WTC11 (cell line): ENCODE data around the gene CDK6. TPM values are rescaled to one million over a fixed set of nuclear protein-coding genes. Genes with fewer than 3 reads are reported as not detected.

Experiments
- ATAC-seq: fragments of 200-7000 bp; cut with Tn5 transposase; 2 replicates; pipeline ENCODE4 v1.10.0; 2021; ENCODE audit warnings: mild to moderate bottlenecking, moderate library complexity
- CTCF ChIA-PET: fragments of 300-600 bp; sonication (Branson Sonifier 250); formaldehyde crosslinking; loops from one replicate; lab custom pipeline; 2021; ENCODE audit warnings: antibody characterized with exemption; lab: Charles Lee
- POLR2A ChIA-PET: fragments of 350-600 bp; sonication (Branson Sonifier 250); formaldehyde crosslinking; loops from one replicate; lab custom pipeline; 2021; ENCODE audit warnings: antibody characterized with exemption; lab: Charles Lee
- DNase-seq: peaks from one replicate; pipeline ENCODE4 v3.0.0; 2021; ENCODE audit warnings: low spot score
- H3K27ac Mint-ChIP-seq: 2 replicates; pipeline ENCODE4 v1.8.0; 2021; ENCODE audit warnings: mixed read lengths
- H3K27me3 Mint-ChIP-seq: 2 replicates; pipeline ENCODE4 v1.8.0; 2021; ENCODE audit warnings: low read depth, mild to moderate bottlenecking, moderate library complexity, mixed read lengths
- H3K36me3 Mint-ChIP-seq: 2 replicates; pipeline ENCODE4 v1.8.0; 2021; ENCODE audit warnings: mixed read lengths
- H3K4me1 Mint-ChIP-seq: 2 replicates; pipeline ENCODE4 v1.8.0; 2022; ENCODE audit warnings: mixed read lengths
- H3K4me3 Mint-ChIP-seq: 2 replicates; pipeline ENCODE4 v1.8.0; 2021; ENCODE audit warnings: mild to moderate bottlenecking, moderate library complexity, mixed read lengths
- H3K9me3 Mint-ChIP-seq: 2 replicates; pipeline ENCODE4 v1.8.0; 2021; ENCODE audit warnings: mixed read lengths
- CBFB ChIP-seq: sonication (generic); formaldehyde crosslinking; IDR thresholded peaks from 2 replicates; pipeline ENCODE4 v1.8.1; 2022; ENCODE audit warnings: mild to moderate bottlenecking, low read depth, missing genetic modification reagents
- CREB1 ChIP-seq: sonication (generic); formaldehyde crosslinking; IDR thresholded peaks from 2 replicates; pipeline ENCODE4 v1.8.0; 2023; ENCODE audit warnings: mild to moderate bottlenecking, missing genetic modification reagents
- ETV6 ChIP-seq: sonication (generic); formaldehyde crosslinking; IDR thresholded peaks from 2 replicates; pipeline ENCODE4 v1.8.1; 2022; ENCODE audit warnings: mild to moderate bottlenecking, missing genetic modification reagents
- FOXK1 ChIP-seq: sonication (generic); formaldehyde crosslinking; IDR thresholded peaks from 2 replicates; pipeline ENCODE4 v1.8.0; 2022; ENCODE audit warnings: mild to moderate bottlenecking, moderate library complexity, missing genetic modification reagents
- GABPB1 ChIP-seq: sonication (generic); formaldehyde crosslinking; IDR thresholded peaks from 2 replicates; pipeline ENCODE4 v1.8.1; 2023; ENCODE audit warnings: mild to moderate bottlenecking, missing genetic modification reagents
- KAT7 ChIP-seq: sonication (generic); formaldehyde crosslinking; IDR thresholded peaks from 2 replicates; pipeline ENCODE4 v1.8.1; 2023; ENCODE audit warnings: missing genetic modification reagents, mild to moderate bottlenecking, borderline replicate concordance
- NFYB ChIP-seq: sonication (generic); formaldehyde crosslinking; conservative IDR thresholded peaks from 2 replicates; pipeline ENCODE4 v1.8.0; 2022; ENCODE audit warnings: low read depth, missing genetic modification reagents
- SP1 ChIP-seq: sonication (generic); formaldehyde crosslinking; conservative IDR thresholded peaks from 2 replicates; pipeline ENCODE4 v1.8.1; 2022; ENCODE audit warnings: missing genetic modification reagents
- TP53 ChIP-seq: sonication (generic); formaldehyde crosslinking; IDR thresholded peaks from 2 replicates; pipeline ENCODE4 v1.8.1; 2023; ENCODE audit warnings: mild to moderate bottlenecking, missing genetic modification reagents
- ZBTB21 ChIP-seq: sonication (generic); formaldehyde crosslinking; IDR thresholded peaks from 2 replicates; pipeline ENCODE4 v1.8.1; 2023; ENCODE audit warnings: mild to moderate bottlenecking, missing genetic modification reagents, borderline replicate concordance
- ZNF121 ChIP-seq: sonication (generic); formaldehyde crosslinking; IDR thresholded peaks from 2 replicates; pipeline ENCODE4 v1.8.0; 2023; ENCODE audit warnings: missing genetic modification reagents
- ZNF138 ChIP-seq: sonication (generic); formaldehyde crosslinking; conservative IDR thresholded peaks from 2 replicates; pipeline ENCODE4 v1.8.1; 2022; ENCODE audit warnings: mild to moderate bottlenecking, moderate library complexity, missing genetic modification reagents
- ZNF232 ChIP-seq: sonication (generic); formaldehyde crosslinking; IDR thresholded peaks from 2 replicates; pipeline ENCODE4 v1.8.0; 2022; ENCODE audit warnings: mild to moderate bottlenecking, missing genetic modification reagents
- total RNA-seq: library from RNA; stranded (reverse); gene quantifications from 3 replicates; pipeline ENCODE4 v1.2.3, GENCODE V29; 2021
- TF ChIP-seq, protein P1 (sequence below): sonication (generic); formaldehyde crosslinking; IDR thresholded peaks from 2 replicates; pipeline ENCODE4 v1.8.0; 2023; ENCODE audit warnings: missing genetic modification reagents, mild to moderate bottlenecking, borderline replicate concordance
- TF ChIP-seq, protein P2 (sequence below): sonication (generic); formaldehyde crosslinking; IDR thresholded peaks from 2 replicates; pipeline ENCODE4 v1.8.1; 2023; ENCODE audit warnings: mild to moderate bottlenecking, missing genetic modification reagents, borderline replicate concordance
- TF ChIP-seq, protein P3 (sequence below): fragments of 250-450 bp; sonication (Bioruptor Pico); IDR thresholded peaks from 2 replicates; pipeline ENCODE4 v1.9.0; 2021; ENCODE audit warnings: moderate library complexity, mild to moderate bottlenecking, inconsistent platforms, borderline replicate concordance
- TF ChIP-seq, protein P4 (sequence below): sonication (generic); formaldehyde crosslinking; IDR thresholded peaks from 2 replicates; pipeline ENCODE4 v1.8.0; 2022; ENCODE audit warnings: mild to moderate bottlenecking, missing genetic modification reagents
- TF ChIP-seq, protein P5 (sequence below): fragments of 250-450 bp; sonication (Bioruptor Pico); IDR thresholded peaks from 2 replicates; pipeline ENCODE4 v2.1.2; 2022; ENCODE audit warnings: mild to moderate bottlenecking, moderate library complexity
- TF ChIP-seq, protein P6 (sequence below): sonication (generic); formaldehyde crosslinking; IDR thresholded peaks from 2 replicates; pipeline ENCODE4 v1.8.1; 2023; ENCODE audit warnings: mild to moderate bottlenecking, missing genetic modification reagents, moderate library complexity
- TF ChIP-seq, protein P7 (sequence below): sonication (generic); formaldehyde crosslinking; IDR thresholded peaks from 2 replicates; pipeline ENCODE4 v1.8.0; 2022; ENCODE audit warnings: mild to moderate bottlenecking, missing genetic modification reagents
- TF ChIP-seq, protein P8 (sequence below): fragments of 200-600 bp; IDR thresholded peaks from 2 replicates; pipeline ENCODE4 v1.8.0; 2022; ENCODE audit warnings: antibody characterized with exemption

Gene CDK6
- total RNA-seq, 1 experiment from 2014 or later = 47.2 TPM

DNA sequence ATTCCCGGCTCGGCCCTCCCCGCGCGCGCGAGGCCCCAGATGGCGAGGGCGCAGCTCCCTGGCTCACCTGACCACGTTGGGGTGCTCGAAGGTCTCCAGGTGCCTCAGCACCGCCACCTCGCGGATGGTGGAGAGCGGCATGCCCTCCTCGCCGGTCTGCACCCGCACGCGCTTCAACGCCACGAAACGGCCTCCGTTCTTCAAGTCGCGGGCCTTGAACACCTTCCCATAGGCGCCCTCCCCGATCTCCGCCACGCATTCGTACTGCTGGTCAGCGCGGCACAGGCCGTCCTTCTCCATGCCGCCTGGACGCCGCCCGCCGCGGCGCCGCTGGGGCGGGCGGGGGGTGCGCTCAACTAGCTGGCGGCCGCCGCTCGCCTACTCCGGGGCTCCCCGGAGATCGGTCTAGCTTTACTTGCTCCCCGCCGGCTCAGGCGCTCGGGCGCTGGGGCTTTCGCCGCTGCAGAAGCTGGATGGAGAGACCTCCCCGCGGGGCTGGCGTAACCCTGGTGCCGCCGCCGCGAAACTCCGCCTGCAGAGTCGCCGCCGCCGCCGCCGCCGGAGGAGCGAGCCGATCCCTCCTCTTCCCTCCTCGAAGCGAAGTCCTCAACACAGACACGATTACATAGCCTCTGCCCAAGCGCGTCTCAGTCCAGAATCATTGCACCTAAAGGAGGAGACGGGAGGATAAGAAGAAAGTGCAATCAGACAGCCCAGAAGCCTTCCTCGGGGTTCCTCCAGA, 3.2 kb downstream of the CDK6 start:
- Mint-ChIP-seq H3K36me3 (no peaks in the 10 kb centered on the region), H3K4me3 (peak overlapping the region; percentile 94), H3K4me1 (peaks cover 49% of the 10 kb centered on the region), H3K27ac (peak overlapping the region; percentile 59), H3K27me3 (peaks cover 20% of the 10 kb centered on the region), H3K9me3 (no peaks in the 10 kb centered on the region)
- DNase-seq (peak; percentile 92), ATAC-seq (peak; percentile 57)
- ChIA-PET POLR2A (interaction anchor here (1.0 to 1.1 kb wide), 2 partner anchors 138 to 305 kb away, joined by 3 to 4 read pairs; partner anchors contain the start of genes PEX1 and RBM48), CTCF (interaction anchor here (0.6 to 2.4 kb wide), 36 partner anchors 9 to 304 kb away, joined by 3 to 28 read pairs (median 4); partner anchors contain the start of genes FAM133B, PEX1 and RBM48)
- peak; percentile 75; the same call in 1 of the 2 replicates for TF ChIP-seq TP53
- peak; percentile 83 for TF ChIP-seq KAT7 (CRISPR knock-in tag)
- 0 out of 2 replicates have a peak, but pooled peaks have one; percentile 18 for TF ChIP-seq CREB1
- 0 out of 2 replicates have a peak, but pooled peaks have one; percentile 49 for TF ChIP-seq GABPB1 (CRISPR knock-in tag)
- TF ChIP-seq ZNF138 = no peak
- TF ChIP-seq ZNF121 (CRISPR knock-in tag) = 0 out of 2 replicates have a peak, but pooled peaks have one; percentile 22
- TF ChIP-seq, protein P1, sequence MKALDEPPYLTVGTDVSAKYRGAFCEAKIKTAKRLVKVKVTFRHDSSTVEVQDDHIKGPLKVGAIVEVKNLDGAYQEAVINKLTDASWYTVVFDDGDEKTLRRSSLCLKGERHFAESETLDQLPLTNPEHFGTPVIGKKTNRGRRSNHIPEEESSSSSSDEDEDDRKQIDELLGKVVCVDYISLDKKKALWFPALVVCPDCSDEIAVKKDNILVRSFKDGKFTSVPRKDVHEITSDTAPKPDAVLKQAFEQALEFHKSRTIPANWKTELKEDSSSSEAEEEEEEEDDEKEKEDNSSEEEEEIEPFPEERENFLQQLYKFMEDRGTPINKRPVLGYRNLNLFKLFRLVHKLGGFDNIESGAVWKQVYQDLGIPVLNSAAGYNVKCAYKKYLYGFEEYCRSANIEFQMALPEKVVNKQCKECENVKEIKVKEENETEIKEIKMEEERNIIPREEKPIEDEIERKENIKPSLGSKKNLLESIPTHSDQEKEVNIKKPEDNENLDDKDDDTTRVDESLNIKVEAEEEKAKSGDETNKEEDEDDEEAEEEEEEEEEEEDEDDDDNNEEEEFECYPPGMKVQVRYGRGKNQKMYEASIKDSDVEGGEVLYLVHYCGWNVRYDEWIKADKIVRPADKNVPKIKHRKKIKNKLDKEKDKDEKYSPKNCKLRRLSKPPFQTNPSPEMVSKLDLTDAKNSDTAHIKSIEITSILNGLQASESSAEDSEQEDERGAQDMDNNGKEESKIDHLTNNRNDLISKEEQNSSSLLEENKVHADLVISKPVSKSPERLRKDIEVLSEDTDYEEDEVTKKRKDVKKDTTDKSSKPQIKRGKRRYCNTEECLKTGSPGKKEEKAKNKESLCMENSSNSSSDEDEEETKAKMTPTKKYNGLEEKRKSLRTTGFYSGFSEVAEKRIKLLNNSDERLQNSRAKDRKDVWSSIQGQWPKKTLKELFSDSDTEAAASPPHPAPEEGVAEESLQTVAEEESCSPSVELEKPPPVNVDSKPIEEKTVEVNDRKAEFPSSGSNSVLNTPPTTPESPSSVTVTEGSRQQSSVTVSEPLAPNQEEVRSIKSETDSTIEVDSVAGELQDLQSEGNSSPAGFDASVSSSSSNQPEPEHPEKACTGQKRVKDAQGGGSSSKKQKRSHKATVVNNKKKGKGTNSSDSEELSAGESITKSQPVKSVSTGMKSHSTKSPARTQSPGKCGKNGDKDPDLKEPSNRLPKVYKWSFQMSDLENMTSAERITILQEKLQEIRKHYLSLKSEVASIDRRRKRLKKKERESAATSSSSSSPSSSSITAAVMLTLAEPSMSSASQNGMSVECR (CRISPR knock-in tag) = peak; percentile 89
- 0 out of 2 replicates have a peak, but pooled peaks have one; percentile 45 for TF ChIP-seq ZBTB21
- TF ChIP-seq, protein P2, sequence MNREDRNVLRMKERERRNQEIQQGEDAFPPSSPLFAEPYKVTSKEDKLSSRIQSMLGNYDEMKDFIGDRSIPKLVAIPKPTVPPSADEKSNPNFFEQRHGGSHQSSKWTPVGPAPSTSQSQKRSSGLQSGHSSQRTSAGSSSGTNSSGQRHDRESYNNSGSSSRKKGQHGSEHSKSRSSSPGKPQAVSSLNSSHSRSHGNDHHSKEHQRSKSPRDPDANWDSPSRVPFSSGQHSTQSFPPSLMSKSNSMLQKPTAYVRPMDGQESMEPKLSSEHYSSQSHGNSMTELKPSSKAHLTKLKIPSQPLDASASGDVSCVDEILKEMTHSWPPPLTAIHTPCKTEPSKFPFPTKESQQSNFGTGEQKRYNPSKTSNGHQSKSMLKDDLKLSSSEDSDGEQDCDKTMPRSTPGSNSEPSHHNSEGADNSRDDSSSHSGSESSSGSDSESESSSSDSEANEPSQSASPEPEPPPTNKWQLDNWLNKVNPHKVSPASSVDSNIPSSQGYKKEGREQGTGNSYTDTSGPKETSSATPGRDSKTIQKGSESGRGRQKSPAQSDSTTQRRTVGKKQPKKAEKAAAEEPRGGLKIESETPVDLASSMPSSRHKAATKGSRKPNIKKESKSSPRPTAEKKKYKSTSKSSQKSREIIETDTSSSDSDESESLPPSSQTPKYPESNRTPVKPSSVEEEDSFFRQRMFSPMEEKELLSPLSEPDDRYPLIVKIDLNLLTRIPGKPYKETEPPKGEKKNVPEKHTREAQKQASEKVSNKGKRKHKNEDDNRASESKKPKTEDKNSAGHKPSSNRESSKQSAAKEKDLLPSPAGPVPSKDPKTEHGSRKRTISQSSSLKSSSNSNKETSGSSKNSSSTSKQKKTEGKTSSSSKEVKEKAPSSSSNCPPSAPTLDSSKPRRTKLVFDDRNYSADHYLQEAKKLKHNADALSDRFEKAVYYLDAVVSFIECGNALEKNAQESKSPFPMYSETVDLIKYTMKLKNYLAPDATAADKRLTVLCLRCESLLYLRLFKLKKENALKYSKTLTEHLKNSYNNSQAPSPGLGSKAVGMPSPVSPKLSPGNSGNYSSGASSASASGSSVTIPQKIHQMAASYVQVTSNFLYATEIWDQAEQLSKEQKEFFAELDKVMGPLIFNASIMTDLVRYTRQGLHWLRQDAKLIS (CRISPR knock-in tag) = no peak
- TF ChIP-seq, protein P3, sequence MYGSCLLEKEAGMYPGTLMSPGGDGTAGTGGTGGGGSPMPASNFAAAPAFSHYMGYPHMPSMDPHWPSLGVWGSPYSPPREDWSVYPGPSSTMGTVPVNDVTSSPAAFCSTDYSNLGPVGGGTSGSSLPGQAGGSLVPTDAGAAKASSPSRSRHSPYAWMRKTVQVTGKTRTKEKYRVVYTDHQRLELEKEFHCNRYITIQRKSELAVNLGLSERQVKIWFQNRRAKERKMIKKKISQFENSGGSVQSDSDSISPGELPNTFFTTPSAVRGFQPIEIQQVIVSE = no peak
- TF ChIP-seq CBFB (CRISPR knock-in tag) = peak; percentile 72; the same call in 1 of the 2 replicates
- TF ChIP-seq, protein P4, sequence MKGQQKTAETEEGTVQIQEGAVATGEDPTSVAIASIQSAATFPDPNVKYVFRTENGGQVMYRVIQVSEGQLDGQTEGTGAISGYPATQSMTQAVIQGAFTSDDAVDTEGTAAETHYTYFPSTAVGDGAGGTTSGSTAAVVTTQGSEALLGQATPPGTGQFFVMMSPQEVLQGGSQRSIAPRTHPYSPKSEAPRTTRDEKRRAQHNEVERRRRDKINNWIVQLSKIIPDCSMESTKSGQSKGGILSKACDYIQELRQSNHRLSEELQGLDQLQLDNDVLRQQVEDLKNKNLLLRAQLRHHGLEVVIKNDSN (CRISPR knock-in tag) = peak; percentile 84
- TF ChIP-seq, protein P5, sequence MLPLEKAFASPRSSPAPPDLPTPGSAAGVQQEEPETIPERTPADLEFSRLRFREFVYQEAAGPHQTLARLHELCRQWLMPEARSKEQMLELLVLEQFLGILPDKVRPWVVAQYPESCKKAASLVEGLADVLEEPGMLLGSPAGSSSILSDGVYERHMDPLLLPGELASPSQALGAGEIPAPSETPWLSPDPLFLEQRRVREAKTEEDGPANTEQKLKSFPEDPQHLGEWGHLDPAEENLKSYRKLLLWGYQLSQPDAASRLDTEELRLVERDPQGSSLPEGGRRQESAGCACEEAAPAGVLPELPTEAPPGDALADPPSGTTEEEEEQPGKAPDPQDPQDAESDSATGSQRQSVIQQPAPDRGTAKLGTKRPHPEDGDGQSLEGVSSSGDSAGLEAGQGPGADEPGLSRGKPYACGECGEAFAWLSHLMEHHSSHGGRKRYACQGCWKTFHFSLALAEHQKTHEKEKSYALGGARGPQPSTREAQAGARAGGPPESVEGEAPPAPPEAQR (CRISPR knock-in tag) = no peak
- peak; percentile 60; the same call in 1 of the 2 replicates for TF ChIP-seq FOXK1 (CRISPR knock-in tag)
- TF ChIP-seq, protein P6, sequence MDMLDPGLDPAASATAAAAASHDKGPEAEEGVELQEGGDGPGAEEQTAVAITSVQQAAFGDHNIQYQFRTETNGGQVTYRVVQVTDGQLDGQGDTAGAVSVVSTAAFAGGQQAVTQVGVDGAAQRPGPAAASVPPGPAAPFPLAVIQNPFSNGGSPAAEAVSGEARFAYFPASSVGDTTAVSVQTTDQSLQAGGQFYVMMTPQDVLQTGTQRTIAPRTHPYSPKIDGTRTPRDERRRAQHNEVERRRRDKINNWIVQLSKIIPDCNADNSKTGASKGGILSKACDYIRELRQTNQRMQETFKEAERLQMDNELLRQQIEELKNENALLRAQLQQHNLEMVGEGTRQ (CRISPR knock-in tag) = peak; percentile 79
- TF ChIP-seq ZNF232 (CRISPR knock-in tag) = 0 out of 2 replicates have a peak, but pooled peaks have one; percentile 63
- peak; percentile 69; the same call in 1 of the 2 replicates for TF ChIP-seq ETV6 (CRISPR knock-in tag)
- TF ChIP-seq SP1 (CRISPR knock-in tag) = 0 out of 2 replicates have a peak, but pooled peaks have one; percentile 60
- TF ChIP-seq, protein P7, sequence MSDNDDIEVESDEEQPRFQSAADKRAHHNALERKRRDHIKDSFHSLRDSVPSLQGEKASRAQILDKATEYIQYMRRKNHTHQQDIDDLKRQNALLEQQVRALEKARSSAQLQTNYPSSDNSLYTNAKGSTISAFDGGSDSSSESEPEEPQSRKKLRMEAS = peak; percentile 91
- TF ChIP-seq NFYB (CRISPR knock-in tag) = no peak
- TF ChIP-seq, protein P8, sequence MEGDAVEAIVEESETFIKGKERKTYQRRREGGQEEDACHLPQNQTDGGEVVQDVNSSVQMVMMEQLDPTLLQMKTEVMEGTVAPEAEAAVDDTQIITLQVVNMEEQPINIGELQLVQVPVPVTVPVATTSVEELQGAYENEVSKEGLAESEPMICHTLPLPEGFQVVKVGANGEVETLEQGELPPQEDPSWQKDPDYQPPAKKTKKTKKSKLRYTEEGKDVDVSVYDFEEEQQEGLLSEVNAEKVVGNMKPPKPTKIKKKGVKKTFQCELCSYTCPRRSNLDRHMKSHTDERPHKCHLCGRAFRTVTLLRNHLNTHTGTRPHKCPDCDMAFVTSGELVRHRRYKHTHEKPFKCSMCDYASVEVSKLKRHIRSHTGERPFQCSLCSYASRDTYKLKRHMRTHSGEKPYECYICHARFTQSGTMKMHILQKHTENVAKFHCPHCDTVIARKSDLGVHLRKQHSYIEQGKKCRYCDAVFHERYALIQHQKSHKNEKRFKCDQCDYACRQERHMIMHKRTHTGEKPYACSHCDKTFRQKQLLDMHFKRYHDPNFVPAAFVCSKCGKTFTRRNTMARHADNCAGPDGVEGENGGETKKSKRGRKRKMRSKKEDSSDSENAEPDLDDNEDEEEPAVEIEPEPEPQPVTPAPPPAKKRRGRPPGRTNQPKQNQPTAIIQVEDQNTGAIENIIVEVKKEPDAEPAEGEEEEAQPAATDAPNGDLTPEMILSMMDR = peak; percentile 56
